HepG2 (cell line): ENCODE data around the gene COL18A1. TPM values are rescaled to one million over a fixed set of nuclear protein-coding genes. Genes with fewer than 3 reads are reported as not detected.

Source experiments
- AKAP8 ChIP-seq: sonication (generic); formaldehyde crosslinking; IDR thresholded peaks from 2 replicates; pipeline ENCODE4 v1.5.1; 2020; ENCODE audit warnings: mild to moderate bottlenecking, missing genetic modification reagents
- EEA1 ChIP-seq: sonication (generic); formaldehyde crosslinking; IDR thresholded peaks from 2 replicates; pipeline ENCODE4 v1.5.1; 2020; ENCODE audit warnings: mild to moderate bottlenecking, missing genetic modification reagents, borderline replicate concordance
- HOXA9 ChIP-seq: sonication (generic); formaldehyde crosslinking; IDR thresholded peaks from 2 replicates; pipeline ENCODE4 v1.8.1; 2022; ENCODE audit warnings: missing genetic modification reagents, mild to moderate bottlenecking, moderate library complexity, borderline replicate concordance
- JARID2 ChIP-seq: sonication (generic); formaldehyde crosslinking; IDR thresholded peaks from 2 replicates; pipeline ENCODE4 v1.8.1; 2023; ENCODE audit warnings: missing genetic modification reagents, inconsistent platforms; ENCODE audit not compliant: insufficient replicate concordance
- KDM5B ChIP-seq: sonication (generic); formaldehyde crosslinking; IDR thresholded peaks from 2 replicates; pipeline ENCODE4 v1.4.0; 2020; ENCODE audit warnings: missing genetic modification reagents, mild to moderate bottlenecking, borderline replicate concordance
- PHF21A ChIP-seq: sonication (generic); formaldehyde crosslinking; IDR thresholded peaks from 2 replicates; pipeline ENCODE4 v1.5.0; 2020; ENCODE audit warnings: mild to moderate bottlenecking, missing genetic modification reagents
- RARA ChIP-seq: IDR thresholded peaks from 2 replicates; pipeline ENCODE4 v1.6.1; 2016; ENCODE audit warnings: missing genetic modification reagents, missing compliant biosample characterization
- RXRB ChIP-seq: IDR thresholded peaks from 2 replicates; pipeline ENCODE4 v1.6.1; 2016; ENCODE audit warnings: borderline replicate concordance, missing genetic modification reagents, missing compliant biosample characterization
- SRSF1 ChIP-seq: fragments of 200-400 bp; formaldehyde crosslinking; optimal IDR thresholded peaks from 2 replicates; pipeline ENCODE3; 2017; ENCODE audit warnings: mild to moderate bottlenecking, low read depth, low read length, moderate library complexity
- TAF15 ChIP-seq: fragments of 200-400 bp; formaldehyde crosslinking; IDR thresholded peaks from one replicate; pipeline ENCODE4 v1.6.1; 2018; ENCODE audit warnings: mild to moderate bottlenecking, low read depth, low read length; ENCODE audit not compliant: poor library complexity, severe bottlenecking
- ZFY ChIP-seq: sonication (generic); formaldehyde crosslinking; IDR thresholded peaks from 2 replicates; pipeline ENCODE4 v1.4.0; 2020; ENCODE audit warnings: missing genetic modification reagents
- ZNF292 ChIP-seq: sonication (generic); formaldehyde crosslinking; IDR thresholded peaks from 2 replicates; pipeline ENCODE4 v1.8.1; 2022; ENCODE audit warnings: mild to moderate bottlenecking, low read depth, missing genetic modification reagents, borderline replicate concordance
- ZNF746 ChIP-seq: sonication (generic); formaldehyde crosslinking; IDR thresholded peaks from 2 replicates; pipeline ENCODE4 v1.8.0; 2022; ENCODE audit warnings: mild to moderate bottlenecking, missing genetic modification reagents
- polyA plus RNA-seq, 8 experiments: library from polyadenylated mRNA; depleted of rRNA in 3 of 8; stranded (reverse) in 7 of 8; unstranded in 1 of 8; fragments of >200 nt; fragmentation: Illumina TruSeq in 4 of 8; extraction: Trizol in 4 of 8; gene quantifications; 2 replicates each; pipeline versions ENCODE4 v1.2.1 to v1.2.3, GENCODE V29; 2011 to 2016; ENCODE audit warnings: low read depth in 4 of 8, missing spikeins in 1 of 8, mixed read lengths in 1 of 8; ENCODE audit not compliant: insufficient read depth in 1 of 8
- total RNA-seq, 5 experiments: library from RNA; depleted of rRNA; stranded (reverse); fragments of >200 nt; fragmentation: Illumina TruSeq; extraction: Trizol; gene quantifications; 2 replicates each; pipeline ENCODE4 v1.2.3, GENCODE V29; 2016; ENCODE audit warnings: low read depth in 1 of 5
- TF ChIP-seq, protein P1 (sequence below): sonication (generic); formaldehyde crosslinking; IDR thresholded peaks from 2 replicates; pipeline ENCODE4 v1.4.0; 2020; ENCODE audit warnings: mild to moderate bottlenecking, low read depth, missing genetic modification reagents
- TF ChIP-seq, protein P2 (sequence below): sonication (generic); formaldehyde crosslinking; IDR thresholded peaks from 2 replicates; pipeline ENCODE4 v1.5.1; 2020; ENCODE audit warnings: mild to moderate bottlenecking, missing genetic modification reagents, moderate library complexity
- TF ChIP-seq, protein P3 (sequence below): sonication (generic); formaldehyde crosslinking; IDR thresholded peaks from 2 replicates; pipeline ENCODE4 v1.5.1; 2020; ENCODE audit warnings: mild to moderate bottlenecking, missing genetic modification reagents
- TF ChIP-seq, protein P4 (sequence below): sonication (generic); formaldehyde crosslinking; IDR thresholded peaks from 2 replicates; pipeline ENCODE4 v1.5.0; 2020; ENCODE audit warnings: missing genetic modification reagents

COL18A1 gene
- total and polyA plus RNA-seq, 2 of the 13 experiments (the other 11 are each of a cell fraction or from before 2014, with no cell fraction given): 79.0 to 102 TPM

DNA sequence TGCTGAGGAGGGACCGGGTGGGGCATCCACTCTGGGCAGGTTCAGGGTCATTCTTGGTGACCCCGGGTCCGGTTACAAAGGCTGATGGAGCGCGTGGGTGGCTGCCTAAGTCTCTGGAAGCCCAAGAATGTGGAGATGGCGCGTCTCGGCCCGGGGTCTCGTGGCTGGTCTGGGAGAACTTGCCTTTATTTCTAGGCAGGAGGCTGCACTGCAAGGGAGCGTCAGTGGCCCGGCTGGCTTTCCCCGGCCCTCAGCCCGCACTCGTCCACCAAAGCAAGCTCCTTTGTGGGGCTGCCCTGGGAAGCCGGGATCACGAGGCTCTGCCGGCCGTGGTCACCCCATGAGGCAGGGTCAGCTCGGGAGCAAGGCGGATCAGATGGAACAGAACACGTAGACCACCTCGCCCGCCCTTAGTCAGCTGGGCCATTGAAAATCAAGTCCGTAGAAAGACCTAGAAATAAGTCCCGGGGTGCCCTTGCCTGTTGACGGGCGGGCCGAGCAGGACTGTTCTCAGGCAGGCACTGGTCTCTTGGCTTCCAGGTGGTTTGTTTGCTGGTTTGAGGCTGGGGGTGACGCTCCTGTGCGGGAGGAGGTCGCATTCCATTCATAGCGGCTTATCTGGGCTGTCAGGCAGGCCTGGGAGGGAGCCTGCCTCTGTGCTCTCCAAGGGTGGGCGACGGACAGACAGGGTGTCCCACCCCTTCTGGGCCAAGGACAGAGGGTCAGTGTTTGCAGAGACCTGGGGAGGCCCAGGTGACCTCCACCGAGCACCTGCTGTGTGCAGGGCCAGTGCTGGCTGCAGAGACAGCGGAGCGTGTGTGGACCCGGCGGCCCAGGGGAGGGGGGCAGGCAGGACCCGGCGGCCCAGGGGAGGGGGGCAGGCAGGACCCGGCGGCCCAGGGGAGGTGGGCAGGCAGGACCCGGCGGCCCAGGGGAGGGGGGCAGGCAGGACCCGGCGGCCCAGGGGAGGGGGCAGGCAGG is 25.8 kb downstream of the COL18A1 start (continued):
- TF ChIP-seq PHF21A (CRISPR knock-in tag): peak; percentile 95
- TF ChIP-seq RXRB (CRISPR knock-in tag): peak; percentile 95
- no peak for TF ChIP-seq TAF15
- TF ChIP-seq EEA1: no peak
- peak; percentile 60 for TF ChIP-seq ZFY (CRISPR knock-in tag)
- no peak; the same call in 1 of the 2 replicates for TF ChIP-seq HOXA9 (CRISPR knock-in tag)
- TF ChIP-seq AKAP8 (CRISPR knock-in tag): peak; percentile 92
- peak; percentile 87 for TF ChIP-seq KDM5B (CRISPR knock-in tag)
- TF ChIP-seq JARID2 (CRISPR knock-in tag): no peak
- TF ChIP-seq RARA: peak; percentile 94
- TF ChIP-seq SRSF1: no peak
- TF ChIP-seq ZNF292: peak; percentile 94
- TF ChIP-seq ZNF746: peak; percentile 99
- TF ChIP-seq, protein P1, sequence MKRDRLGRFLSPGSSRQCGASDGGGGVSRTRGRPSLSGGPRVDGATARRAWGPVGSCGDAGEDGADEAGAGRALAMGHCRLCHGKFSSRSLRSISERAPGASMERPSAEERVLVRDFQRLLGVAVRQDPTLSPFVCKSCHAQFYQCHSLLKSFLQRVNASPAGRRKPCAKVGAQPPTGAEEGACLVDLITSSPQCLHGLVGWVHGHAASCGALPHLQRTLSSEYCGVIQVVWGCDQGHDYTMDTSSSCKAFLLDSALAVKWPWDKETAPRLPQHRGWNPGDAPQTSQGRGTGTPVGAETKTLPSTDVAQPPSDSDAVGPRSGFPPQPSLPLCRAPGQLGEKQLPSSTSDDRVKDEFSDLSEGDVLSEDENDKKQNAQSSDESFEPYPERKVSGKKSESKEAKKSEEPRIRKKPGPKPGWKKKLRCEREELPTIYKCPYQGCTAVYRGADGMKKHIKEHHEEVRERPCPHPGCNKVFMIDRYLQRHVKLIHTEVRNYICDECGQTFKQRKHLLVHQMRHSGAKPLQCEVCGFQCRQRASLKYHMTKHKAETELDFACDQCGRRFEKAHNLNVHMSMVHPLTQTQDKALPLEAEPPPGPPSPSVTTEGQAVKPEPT: peak; percentile 83
- TF ChIP-seq, protein P2, sequence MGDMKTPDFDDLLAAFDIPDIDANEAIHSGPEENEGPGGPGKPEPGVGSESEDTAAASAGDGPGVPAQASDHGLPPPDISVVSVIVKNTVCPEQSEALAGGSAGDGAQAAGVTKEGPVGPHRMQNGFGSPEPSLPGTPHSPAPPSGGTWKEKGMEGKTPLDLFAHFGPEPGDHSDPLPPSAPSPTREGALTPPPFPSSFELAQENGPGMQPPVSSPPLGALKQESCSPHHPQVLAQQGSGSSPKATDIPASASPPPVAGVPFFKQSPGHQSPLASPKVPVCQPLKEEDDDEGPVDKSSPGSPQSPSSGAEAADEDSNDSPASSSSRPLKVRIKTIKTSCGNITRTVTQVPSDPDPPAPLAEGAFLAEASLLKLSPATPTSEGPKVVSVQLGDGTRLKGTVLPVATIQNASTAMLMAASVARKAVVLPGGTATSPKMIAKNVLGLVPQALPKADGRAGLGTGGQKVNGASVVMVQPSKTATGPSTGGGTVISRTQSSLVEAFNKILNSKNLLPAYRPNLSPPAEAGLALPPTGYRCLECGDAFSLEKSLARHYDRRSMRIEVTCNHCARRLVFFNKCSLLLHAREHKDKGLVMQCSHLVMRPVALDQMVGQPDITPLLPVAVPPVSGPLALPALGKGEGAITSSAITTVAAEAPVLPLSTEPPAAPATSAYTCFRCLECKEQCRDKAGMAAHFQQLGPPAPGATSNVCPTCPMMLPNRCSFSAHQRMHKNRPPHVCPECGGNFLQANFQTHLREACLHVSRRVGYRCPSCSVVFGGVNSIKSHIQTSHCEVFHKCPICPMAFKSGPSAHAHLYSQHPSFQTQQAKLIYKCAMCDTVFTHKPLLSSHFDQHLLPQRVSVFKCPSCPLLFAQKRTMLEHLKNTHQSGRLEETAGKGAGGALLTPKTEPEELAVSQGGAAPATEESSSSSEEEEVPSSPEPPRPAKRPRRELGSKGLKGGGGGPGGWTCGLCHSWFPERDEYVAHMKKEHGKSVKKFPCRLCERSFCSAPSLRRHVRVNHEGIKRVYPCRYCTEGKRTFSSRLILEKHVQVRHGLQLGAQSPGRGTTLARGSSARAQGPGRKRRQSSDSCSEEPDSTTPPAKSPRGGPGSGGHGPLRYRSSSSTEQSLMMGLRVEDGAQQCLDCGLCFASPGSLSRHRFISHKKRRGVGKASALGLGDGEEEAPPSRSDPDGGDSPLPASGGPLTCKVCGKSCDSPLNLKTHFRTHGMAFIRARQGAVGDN (CRISPR knock-in tag): peak; percentile 96
- TF ChIP-seq, protein P3, sequence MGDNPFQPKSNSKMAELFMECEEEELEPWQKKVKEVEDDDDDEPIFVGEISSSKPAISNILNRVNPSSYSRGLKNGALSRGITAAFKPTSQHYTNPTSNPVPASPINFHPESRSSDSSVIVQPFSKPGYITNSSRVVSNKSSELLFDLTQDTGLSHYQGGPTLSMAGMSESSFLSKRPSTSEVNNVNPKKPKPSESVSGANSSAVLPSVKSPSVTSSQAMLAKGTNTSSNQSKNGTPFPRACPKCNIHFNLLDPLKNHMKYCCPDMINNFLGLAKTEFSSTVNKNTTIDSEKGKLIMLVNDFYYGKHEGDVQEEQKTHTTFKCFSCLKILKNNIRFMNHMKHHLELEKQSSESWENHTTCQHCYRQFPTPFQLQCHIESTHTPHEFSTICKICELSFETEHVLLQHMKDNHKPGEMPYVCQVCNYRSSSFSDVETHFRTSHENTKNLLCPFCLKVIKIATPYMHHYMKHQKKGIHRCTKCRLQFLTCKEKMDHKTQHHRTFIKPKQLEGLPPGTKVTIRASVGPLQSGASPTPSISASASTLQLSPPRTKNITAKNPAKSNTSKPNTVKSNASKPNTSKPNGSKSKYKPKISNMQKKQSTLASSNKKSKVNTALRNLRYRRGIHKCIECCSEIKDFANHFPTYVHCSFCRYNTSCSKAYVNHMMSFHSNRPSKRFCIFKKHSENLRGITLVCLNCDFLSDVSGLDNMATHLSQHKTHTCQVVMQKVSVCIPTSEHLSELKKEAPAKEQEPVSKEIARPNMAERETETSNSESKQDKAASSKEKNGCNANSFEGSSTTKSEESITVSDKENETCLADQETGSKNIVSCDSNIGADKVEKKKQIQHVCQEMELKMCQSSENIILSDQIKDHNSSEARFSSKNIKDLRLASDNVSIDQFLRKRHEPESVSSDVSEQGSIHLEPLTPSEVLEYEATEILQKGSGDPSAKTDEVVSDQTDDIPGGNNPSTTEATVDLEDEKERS (CRISPR knock-in tag): no peak
- TF ChIP-seq, protein P4, sequence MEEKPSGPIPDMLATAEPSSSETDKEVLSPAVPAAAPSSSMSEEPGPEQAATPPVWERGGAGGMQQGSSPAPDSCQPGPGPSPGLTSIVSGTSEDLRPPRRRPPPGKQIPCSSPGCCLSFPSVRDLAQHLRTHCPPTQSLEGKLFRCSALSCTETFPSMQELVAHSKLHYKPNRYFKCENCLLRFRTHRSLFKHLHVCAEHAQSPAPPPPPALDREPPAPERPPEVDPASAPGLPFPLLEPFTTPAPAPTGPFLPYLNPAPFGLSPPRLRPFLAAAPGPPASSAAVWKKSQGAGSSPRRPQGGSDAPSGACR (CRISPR knock-in tag): 0 out of 2 replicates have a peak, but pooled peaks have one; percentile 59
